HG03575 (cell line): Measurements from ENCODE around the gene CXCL13.
"Not testable (repeated sequence)": the region's sequence is repeated elsewhere in the genome, so short reads cannot be mapped to it uniquely, and the experiment has no call there.

Experiments used
- ATAC-seq: cut with Tn5 transposase; IDR thresholded peaks from one replicate; pipeline ENCODE4 v1.9.1; 2021; ENCODE audit not compliant: unreplicated experiment, insufficient number of reproducible peaks, low FRiP score; ENCODE audit errors: extremely low read depth

CXCL13 gene, protein sequence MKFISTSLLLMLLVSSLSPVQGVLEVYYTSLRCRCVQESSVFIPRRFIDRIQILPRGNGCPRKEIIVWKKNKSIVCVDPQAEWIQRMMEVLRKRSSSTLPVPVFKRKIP

DNA sequence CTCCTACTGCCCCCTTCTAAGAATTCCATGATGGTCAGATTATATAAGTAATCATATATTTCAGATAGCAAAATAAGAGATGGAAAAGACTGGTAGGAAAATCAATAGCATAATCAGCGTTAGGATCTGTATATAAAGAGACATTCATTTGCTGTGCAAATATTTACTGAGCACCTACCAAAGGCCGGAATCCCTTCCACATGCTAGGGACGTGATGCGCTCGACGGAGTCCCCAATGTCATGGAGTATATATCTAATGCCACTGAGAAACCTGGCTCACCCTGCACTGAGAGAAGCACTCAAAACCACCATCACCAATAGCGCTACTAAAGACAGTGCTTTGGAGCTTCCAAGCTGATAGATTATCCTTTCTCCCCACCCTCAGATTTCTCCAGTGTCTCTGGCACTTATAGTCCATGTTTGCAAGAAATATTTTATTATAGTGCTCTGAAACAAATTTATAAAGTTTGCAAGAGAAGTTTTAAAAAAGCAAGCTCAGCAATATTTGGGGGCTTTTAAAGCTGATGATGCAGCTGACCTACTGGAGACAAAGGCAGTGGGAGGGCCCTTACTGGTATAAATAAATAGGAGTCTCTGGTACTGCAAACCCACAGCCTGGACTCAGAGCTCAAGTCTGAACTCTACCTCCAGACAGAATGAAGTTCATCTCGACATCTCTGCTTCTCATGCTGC is at the start of gene CXCL13:
Gene CXCL13 (plus strand): TSS at position 611 of the 693 bp plus-strand sequence. CDS start 46 bp downstream, at position 657.
- ATAC-seq, result no peak

DNA sequence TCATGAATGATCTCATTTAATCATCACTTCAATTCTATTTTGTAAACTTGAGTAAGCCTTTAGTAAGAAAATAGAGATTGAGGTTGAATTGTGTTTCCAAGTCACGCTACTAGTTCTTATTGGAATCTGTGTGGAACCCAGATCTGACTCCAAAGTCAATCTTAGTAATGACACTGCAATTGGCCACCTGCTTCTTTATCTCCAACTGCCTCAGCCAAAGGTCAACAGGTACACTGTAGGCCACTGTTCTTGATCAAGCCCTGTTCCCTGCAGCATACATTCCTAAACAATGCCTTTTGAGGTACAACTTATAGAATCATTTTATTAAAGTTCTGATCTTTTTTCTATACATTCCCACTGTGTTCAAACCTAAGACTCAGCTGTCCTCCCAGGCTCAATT is 45.5 kb upstream of the CXCL13 start:
- ATAC-seq, result no peak

DNA sequence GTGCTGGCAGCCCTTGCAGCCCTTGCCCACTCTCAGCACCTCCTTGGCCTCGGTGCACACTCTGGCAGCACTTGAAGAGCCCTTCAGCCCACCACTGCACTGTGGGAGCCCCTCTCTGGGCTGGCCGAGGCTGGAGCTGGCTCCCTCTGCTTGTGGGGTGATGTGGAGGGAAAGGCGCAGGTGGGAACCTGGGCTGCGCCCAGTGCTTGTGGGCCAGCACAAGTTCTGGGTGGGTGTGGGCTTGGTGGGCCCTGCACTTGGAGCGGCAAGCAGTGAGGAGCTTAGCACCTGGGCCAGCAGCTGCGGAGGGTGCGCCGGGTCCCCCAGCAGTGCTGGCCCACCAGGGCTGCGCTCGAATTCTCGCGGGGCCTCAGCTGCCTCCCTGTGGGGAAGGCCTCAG is 43.9 kb upstream of the CXCL13 start:
- not testable (repeated sequence) for ATAC-seq

DNA sequence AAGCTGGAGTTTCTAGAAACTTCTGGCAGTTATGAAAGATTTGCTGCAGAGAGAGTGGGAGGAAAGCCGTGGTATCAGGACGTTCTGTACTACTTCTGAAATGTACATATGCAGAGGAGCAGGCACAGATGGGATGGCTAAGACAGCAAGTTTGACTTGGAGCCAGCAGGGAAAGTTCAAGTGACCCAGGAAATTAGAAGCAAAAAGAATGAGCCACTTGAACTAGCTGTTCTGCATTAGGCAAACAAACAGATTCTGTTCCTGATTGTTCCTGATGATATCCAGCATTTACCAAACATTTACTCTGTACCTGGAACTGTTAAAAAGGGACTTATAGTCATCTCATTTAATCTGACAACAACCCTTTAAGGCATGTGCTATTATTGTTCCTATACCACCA is 41.4 kb upstream of the CXCL13 start:
- no peak for ATAC-seq

DNA sequence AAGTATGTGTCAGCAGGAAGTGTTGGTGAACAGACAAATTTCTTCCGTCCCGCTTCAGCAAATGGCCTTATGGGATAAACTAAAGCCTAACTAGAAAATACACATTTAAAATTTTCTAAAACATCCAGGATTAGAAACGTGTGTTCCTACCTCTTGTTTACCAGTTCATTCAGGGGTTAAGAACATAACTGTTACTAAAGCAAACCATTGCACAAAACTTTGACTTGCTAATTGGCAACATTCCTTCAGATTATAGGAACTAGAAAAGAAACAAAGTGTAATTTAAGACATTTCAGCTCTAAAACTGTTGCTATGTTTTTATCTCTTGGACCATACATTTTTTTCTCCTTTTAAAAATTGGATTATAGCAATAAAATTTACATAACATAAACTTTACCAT is 39.5 kb upstream of the CXCL13 start:
- ATAC-seq, result no peak

DNA sequence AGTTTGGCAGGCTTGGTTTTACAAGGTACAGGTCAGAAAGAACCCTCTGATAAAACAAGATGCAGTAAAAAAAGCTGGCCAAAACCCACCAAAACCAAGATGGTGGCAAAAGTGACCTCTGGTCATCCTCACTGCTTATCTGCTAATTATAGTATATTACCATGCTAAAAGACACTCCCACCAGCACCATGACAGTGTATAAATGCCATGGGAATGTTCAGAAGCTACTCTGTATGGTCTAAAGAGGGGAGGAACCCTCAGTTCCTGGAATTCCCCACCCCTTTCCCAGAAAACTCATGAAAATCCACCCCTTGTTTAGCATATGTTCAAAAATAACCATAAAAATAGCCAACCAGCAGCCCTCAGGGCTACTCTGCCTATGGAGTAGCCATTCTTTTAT is 38.1 kb upstream of the CXCL13 start:
- no peak for ATAC-seq

DNA sequence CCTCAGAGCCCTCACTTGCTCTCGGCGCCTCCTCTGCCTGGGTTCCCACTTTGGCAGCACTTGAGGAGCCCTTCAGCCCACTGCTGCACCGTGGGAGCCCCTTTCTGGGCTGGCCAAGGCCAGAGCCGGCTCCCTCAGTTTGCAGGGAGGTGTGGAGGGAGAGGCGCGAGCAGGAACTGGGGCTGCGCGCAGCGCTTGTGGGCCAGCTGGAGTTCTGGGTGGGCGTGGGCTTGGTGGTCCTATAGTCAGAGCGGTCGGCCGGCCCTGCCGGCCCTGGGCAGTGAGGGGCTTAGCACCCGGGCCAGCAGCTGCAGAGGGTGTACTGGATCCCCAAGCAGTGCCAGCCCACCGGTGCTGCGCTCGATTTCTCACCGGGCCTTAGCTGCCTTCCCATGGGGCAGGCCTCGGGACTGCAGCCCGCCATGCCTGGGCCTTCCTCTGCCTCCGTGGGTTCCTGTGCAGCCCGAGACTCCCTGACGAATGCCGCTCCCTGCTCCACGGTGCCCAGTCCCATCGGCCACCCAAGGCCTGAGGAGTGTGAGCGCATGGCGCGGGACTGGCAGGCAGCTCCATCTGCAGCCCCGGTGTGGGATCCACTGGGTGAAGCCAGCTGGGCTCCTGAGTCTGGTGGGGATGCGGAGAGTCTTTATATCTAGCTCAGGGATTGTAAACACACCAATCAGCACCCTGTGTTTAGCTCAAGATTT is 35.0 kb upstream of the CXCL13 start:
- not testable (repeated sequence) for ATAC-seq

DNA sequence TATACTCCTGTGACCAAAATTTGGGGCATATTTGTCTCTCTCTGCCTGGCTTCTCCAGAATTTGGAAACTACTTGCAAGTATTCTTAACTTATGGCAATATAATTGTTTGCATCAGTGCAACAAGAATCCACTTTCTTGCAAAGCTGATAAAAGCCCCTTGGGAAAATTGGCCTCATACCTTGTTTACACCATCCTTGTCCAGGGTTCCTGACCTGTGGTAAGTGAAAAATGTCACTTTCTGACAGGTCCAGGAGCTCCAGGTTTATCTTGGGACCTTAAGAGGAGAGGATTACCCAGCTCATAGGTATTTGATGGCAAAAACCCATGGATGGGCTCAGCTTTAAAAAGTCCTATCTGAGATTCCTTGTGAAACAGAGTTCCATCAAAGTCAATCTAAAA is 29.3 kb upstream of the CXCL13 start:
- no peak for ATAC-seq

DNA sequence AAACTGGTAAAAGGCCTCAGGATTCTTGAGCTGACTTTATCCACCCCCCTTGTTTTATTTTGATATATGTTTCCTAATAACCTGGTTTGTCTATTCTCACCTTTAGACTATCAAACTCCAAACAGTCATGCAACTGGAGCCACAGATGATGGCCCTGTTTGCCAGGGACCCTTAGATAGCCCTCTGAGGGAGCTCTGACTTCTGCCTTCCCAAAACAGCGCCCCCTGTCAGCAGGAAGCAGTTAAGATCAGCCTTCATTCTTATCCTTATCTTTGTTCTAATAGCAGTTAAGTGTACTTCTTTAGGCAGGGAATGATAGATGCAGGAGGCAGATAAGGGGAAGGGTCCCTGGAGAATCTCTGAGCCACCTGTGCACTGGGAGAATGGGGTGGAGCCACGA is 27.5 kb upstream of the CXCL13 start:
- no peak for ATAC-seq

DNA sequence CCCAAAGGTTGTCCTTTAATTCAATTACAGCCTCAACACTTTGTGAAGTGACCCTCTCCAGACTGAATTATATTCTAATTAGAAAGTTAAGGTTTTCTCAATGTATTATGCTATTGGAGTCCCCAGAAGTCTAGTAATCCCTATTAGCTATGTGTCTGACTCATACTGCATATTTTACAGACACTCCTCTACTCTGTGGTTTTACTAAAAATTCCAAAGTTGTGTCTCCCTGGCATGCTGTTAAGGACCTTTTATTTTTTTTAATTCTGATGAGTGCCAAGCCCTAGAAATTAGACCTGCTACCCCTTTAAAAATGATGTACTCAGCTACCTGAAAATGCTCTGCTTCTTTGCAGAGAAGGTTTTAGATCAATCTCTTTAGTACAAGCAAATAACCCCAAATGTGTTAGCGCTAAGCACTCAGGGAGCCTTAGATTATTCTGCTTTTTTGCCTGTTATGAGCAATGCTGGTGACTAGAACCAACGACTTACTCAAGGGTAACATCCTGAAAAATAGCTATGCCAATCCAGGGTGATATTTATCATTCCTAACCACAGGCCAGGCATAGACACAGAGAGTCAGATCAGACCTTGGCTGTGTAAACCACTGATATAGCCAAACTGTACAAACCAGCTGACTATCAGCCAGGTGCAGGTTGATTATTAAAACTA is 26.1 kb upstream of the CXCL13 start:
- ATAC-seq, result no peak

DNA sequence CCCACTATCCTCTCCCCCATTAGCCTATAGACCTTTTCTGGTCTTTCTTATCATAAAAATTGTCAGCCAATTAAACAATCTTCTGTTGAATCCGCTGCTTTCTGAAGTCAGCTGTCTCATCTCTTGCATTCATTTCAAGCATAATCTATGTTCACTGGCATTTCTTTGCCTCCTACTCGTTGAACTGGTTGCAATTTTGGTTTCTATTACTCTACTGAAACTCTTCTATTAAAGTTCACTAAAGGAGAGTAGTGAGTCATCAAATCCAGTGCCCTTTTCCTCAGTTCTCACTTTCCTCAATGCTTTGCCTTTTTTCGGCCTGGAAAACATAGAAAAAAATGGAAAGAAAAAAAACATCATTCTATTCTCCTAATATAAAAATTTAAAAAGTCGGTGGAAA is 23.9 kb upstream of the CXCL13 start:
- peak; percentile 83 for ATAC-seq

DNA sequence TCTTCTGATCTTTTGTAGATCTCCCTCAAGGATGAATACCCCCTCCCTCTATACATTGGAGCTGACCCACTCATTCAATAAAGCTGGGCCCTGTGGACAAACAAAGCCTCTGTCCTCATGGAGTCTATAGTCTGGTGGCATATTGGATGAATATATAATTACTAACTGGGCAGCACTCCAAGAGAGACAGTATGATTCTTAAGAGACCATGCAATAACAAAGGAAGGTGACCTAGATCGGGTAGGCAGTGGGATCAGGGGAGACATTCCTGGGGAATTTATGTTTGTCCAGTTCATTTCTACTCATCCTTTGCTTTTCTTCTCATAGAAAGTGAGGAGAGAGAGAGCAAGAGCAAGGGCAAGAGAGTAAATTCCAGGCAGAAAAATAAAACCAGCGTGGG is 23.5 kb upstream of the CXCL13 start:
- no peak for ATAC-seq

DNA sequence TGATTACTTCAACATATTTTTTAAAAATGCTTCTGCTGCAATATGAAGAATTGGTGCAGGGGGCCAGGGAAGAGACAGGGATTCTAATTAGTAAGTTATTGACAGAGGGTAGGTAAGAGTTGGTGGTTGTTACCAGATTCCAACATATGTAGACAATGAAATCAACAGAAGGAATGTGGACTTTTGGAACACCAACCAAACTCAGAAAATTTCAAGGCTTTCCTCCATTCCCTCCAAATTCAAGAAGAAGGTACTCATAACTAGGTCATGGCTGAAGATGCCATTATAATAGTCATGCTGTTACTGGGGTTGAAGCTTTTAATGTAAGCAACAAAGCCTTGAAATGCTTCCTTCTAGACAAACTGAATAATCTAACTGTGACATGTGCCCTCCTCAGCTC is 22.9 kb upstream of the CXCL13 start:
- no peak for ATAC-seq

DNA sequence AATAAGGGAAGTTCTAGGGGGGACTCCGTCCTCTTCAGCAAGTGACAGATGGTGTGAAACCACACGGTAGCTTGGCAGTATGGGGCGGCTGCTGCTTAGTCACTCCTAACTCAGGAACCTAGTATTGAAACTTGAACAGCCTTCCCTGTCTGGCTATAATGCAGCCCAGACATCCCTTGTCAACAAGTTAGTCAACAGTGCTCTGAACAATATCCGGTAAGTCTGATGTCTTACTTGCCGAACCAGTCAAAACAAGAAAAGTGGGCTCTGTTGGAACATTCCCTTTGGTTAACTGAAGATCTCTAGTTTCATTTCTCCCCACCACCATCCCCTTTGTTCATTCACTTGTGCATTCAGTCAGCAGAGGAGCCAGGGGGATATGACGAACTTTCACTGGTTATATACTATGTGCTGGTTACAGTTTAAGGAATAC is 18.7 kb upstream of the CXCL13 start:
- peak; percentile 95 for ATAC-seq

DNA sequence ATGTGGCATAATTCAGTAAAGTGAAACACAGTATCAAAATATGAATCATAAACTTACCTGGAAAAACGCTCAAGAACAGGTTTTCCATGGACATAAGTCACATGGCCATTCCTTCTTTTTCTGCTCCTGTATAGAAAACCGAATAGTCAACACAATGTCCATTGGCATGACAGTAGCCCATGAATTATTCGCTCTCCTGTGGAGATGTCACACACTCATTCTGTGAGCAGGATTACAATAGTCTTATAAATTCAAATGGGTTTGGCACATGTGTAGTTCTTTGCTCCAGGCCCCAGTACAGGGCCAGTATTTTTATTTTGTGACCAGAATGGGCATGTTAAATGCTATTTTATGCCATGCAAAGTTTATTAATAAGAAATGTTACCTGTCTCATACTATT is 15.1 kb upstream of the CXCL13 start:
- no peak for ATAC-seq

DNA sequence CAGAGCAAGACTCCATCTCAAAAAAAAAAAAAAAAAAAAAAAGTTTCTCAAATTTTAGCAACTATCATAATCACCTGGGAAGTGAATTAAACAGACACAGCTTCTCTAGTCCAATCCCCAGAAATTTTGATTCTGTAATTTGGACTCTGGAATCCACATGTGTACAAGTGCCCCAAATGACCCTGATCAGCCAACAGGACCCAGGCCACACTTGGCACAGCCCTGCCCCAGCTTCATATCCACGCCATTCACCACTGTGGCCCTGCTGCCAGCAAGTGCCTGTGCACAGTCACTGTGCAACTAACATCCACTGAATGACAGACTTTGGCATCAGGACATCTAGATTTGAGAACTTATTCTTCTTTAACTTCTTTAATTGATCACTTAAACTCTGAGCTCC is 14.1 kb upstream of the CXCL13 start:
- ATAC-seq, result no peak

DNA sequence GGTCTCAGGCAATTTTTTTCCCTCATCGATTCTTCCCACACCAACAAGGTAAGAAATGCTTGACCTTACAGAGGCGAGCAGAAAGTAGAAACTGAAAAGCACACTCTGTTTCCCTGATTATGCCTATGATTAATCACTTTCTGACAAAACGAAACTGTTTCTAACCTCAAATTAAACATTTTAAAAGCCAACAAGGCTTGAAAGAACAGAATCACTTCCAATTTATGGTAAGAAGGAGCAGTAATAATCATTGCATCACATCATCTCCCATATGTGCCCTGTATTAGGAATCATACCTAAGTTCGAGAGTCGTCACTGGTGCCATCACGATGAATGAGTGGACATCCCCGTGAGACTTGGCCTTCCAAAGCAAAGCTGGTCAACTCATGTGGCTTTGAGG is 12.5 kb upstream of the CXCL13 start:
- ATAC-seq, result no peak

DNA sequence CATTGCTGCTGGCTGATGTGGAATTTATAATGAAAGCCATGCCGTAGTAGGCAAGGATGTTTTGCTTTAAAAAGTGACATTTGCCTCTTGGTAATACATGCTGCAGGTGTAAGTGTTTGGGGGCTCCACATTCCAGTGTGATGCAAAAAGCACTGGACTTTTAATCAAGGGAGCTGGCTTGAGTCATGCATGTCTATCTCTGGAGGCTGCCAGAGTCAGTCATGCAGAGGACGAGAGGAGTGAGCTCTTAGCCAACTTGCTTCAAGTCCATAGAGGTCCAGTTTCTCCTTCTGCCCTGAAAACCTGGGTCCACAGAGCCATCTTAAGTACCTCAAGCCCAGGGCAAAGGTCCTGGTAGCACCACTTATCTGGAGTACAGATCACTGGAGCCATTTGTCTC is 11.6 kb upstream of the CXCL13 start:
- ATAC-seq, result no peak

DNA sequence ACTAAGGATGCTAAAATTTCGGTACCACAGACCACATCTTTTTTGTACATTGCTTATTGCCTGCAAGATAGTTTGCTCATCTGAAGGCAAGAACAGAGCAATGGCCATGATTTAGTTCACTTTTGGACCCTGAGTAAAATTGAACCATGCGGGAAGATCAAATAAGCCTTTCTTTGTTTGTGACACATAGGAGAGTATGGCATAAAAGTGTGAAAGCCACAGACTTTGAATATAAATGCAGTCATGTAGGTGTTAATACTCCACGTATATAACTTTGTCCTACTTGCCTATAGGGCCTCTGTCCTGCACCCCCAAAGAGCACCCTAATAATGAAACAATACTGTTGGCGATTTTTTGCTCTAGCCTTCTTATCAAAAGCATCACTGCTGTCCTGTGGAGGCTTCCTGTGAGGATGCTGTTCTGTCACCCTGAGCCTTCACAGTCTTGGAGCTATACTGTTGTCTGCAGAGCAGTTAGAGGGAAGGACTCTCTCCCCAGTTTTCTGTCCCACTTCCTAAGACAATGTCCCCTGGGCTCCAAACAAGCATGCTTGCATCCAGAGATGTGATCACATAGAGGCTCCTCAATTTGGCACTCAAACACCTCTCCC is 10.2 kb upstream of the CXCL13 start:
- no peak for ATAC-seq

DNA sequence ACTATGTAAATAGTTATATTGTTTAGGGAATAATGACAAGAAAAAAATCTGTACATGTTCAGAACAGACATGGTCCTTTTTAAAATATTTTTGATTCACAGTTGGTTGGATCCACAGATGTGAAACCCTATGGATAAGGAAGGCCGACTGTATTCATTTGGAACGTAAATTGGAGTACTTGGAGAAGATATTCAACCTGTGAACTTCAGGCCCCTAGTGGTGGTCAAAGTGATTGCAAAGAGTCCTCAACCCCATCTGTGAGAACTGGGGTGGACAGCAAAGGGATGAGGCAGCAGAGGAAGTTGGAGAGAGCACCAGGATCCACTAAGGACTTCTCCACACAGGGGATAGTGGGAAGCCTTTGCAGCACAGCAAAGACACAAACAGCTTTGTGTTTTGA is 6.2 kb upstream of the CXCL13 start:
- ATAC-seq, result no peak
